Adrenal gland (tissue), 12 donors: ENCODE measurements around the gene DSE. TPM values are rescaled to one million over a fixed set of nuclear protein-coding genes. Genes with fewer than 3 reads are reported as not detected.

Experiments
- DNase-seq, 7 donors: peaks; one replicate each; pipeline ENCODE4 v3.0.0-alpha.2; 2019 to 2020
- H3K27ac ChIP-seq, 5 donors: fragments of 200-600 bp; sonication (generic) in 4 of 5; 1 replicate in 3 of 5; 2 replicates in 2 of 5; pipeline versions ENCODE4 v1.5.1 to v1.8.0; 2016 to 2020; ENCODE audit warnings: mild to moderate bottlenecking in 1 of 5
- H3K27me3 ChIP-seq: fragments of 200-600 bp; 2 replicates; pipeline ENCODE4 v1.8.0; 2021
- H3K36me3 ChIP-seq, 2 donors: fragments of 200-600 bp; replicated peaks in 1 of 2; 1 replicate in 1 of 2; 2 replicates in 1 of 2; pipeline versions ENCODE4 v1.5.1 to v1.8.0; 2018 to 2022
- H3K4me1 ChIP-seq, 2 donors: fragments of 200-600 bp; replicated peaks in 1 of 2; 1 replicate in 1 of 2; 2 replicates in 1 of 2; pipeline versions ENCODE4 v1.5.1 to v1.8.0; 2018 to 2021
- H3K4me3 ChIP-seq, 4 donors: fragments of 200-600 bp; sonication (generic) in 3 of 4; one replicate each; pipeline ENCODE4 v1.5.1; 2016 to 2018
- H3K9me3 ChIP-seq, 3 donors: fragments of 200-600 bp; sonication (generic) in 1 of 3; replicated peaks in 1 of 3; 1 replicate in 2 of 3; 2 replicates in 1 of 3; pipeline versions ENCODE4 v1.5.1 to v1.8.0; 2016 to 2021
- POLR2A ChIP-seq, 2 donors: fragments of 450-650 bp; IDR thresholded peaks; one replicate each; pipeline ENCODE4 v1.6.1; 2017; ENCODE audit warnings: antibody characterized with exemption in 2 of 2, mild to moderate bottlenecking in 2 of 2, moderate library complexity in 1 of 2
- WGBS, 4 donors: extraction: QIAGEN DNeasy Blood & Tissue Kit in 2 of 4; methylation state at CpG; one replicate each; pipeline versions ENCODE4 v1.1.5 to v1.1.7; 2013 to 2017; 5-methylcytosine and 5-hydroxymethylcytosine counted together
- intact Hi-C, 2 donors: fragments of 100-400 bp; cut with DNase I; formaldehyde crosslinking; loops; one replicate each; pipeline versions ENCODE4 v1.14.1 to v1.15.0; 2022 to 2023
- polyA plus RNA-seq, 3 donors: library from polyadenylated mRNA; stranded (reverse); fragments of 200-250 nt in 2 of 3; fragments of 350-450 nt in 1 of 3; fragmentation: Illumina TruSeq in 1 of 3; extraction: RNeasy Lipid Tissue Mini Kit (QIAGEN cat#74804) in 1 of 3; gene quantifications; one replicate each; pipeline ENCODE4 v1.2.3, GENCODE V29; 2013 to 2014
- total RNA-seq, 9 donors: library from RNA; depleted of rRNA in 4 of 9; stranded (reverse); fragments of >200 nt in 4 of 9; fragments of 120-200 nt in 1 of 9; fragmentation: NEBNext Ultra II Directional in 1 of 9; extraction: Animal tissue kit (Norgen Biotek cat#: 25700) in 1 of 9; gene quantifications; one replicate each; pipeline versions ENCODE4 v1.1.0 to v1.2.4, GENCODE V29; 2013 to 2023
- TF ChIP-seq, protein P1 (sequence below), 6 experiments: fragments of 450-650 bp in 4 of 6; fragments of 200-600 bp in 2 of 6; sonication (generic) in 1 of 6; IDR thresholded peaks; 1 replicate in 5 of 6; 2 replicates in 1 of 6; pipeline versions ENCODE4 v1.5.1 to v1.8.0; 2016 to 2021; ENCODE audit warnings: antibody characterized with exemption in 6 of 6, mild to moderate bottlenecking in 2 of 6, moderate library complexity in 1 of 6
- donor health status: healthy with polysubstance abuse.
- donor health status: Bipolar disorder and iron deficiency.
- donor health status: DM: yes; HTN: yes; CAD: no.
- donor health status: DM: no; HTN: no; CAD: no.
- donor health status: DM: no; HTN: no; CAD: no.
- donor health status: DM: yes; HTN: yes; CAD: no.

DSE gene
- total and polyA plus RNA-seq, 12 donors = 7.7 to 67.4 (median 35.0) TPM

DNA sequence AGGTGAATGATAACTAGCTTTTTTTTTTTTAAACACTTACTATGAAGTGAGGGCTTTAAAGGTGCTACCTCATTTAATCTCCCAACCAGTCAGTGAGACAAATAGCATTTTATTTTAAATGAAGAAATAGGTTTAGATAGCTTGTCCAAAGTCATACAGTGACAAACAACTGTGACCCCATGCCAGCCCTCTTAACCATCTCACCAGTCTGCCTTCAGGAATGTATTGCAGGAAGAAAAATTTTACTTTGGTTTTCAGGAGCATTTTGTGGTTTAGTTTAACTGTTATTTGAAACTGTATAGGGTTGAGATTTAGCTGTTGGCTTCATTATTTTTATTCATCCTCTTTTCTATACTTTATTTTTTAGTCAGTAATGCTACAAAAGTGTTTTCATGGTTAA is 18.6 kb downstream of the DSE start:
- H3K4me1 ChIP-seq = peaks cover 14 to 71% of the 10 kb centered on the region in 2 donors
- no peaks in the 10 kb centered on the region for H3K27me3 ChIP-seq
- no peaks in the 10 kb centered on the region for H3K36me3 ChIP-seq
- intact Hi-C loops = no loop called here
- TF ChIP-seq, protein P1, sequence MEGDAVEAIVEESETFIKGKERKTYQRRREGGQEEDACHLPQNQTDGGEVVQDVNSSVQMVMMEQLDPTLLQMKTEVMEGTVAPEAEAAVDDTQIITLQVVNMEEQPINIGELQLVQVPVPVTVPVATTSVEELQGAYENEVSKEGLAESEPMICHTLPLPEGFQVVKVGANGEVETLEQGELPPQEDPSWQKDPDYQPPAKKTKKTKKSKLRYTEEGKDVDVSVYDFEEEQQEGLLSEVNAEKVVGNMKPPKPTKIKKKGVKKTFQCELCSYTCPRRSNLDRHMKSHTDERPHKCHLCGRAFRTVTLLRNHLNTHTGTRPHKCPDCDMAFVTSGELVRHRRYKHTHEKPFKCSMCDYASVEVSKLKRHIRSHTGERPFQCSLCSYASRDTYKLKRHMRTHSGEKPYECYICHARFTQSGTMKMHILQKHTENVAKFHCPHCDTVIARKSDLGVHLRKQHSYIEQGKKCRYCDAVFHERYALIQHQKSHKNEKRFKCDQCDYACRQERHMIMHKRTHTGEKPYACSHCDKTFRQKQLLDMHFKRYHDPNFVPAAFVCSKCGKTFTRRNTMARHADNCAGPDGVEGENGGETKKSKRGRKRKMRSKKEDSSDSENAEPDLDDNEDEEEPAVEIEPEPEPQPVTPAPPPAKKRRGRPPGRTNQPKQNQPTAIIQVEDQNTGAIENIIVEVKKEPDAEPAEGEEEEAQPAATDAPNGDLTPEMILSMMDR (IDR thresholded peaks at IDR 0.05) = no peak
- TF ChIP-seq POLR2A (IDR thresholded peaks at IDR 0.05) = no peak
- H3K4me3 ChIP-seq = no peak overlapping the region
- H3K27ac ChIP-seq = peak overlapping the region in 2 of 5 donors; percentile 28 to 35
- DNase-seq = no peak
- no peaks in the 10 kb centered on the region for H3K9me3 ChIP-seq

DNA sequence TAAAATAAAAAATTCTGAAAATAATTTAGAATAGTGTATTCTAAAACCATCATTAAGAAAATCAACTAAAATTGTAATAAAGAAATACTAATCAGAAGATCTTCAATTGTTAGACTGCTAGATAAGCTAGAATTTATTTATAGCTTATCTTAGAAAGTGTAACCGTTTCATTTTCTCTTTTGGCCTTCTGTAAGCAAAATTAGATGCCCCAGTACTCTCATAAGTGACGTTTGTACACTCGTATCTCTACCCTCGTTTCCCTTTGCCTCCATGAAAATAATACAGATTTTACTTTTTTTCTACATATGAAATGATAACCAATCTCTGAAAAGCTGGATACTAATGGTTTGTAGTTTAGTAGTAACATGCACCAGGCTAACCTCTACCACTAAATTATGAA is 19.8 kb downstream of the DSE start:
- intact Hi-C loops = no loop called here
- Histone ChIP-seq H3K4me3 (no peak overlapping the region), H3K27me3 (no peaks in the 10 kb centered on the region), H3K27ac (peak overlapping the region in 1 of 5 donors; percentile 33), H3K9me3 (no peaks in the 10 kb centered on the region), H3K4me1 (peaks cover 14 to 70% of the 10 kb centered on the region in 2 donors), H3K36me3 (no peaks in the 10 kb centered on the region)
- TF ChIP-seq, protein P1 (IDR thresholded peaks at IDR 0.05) = no peak
- TF ChIP-seq POLR2A (IDR thresholded peaks at IDR 0.05) = no peak
- DNase-seq = no peak
- WGBS, 4 donors = 22 to 29% (median 24%) methylated on average over 4 of the region's 4 CpGs

DNA sequence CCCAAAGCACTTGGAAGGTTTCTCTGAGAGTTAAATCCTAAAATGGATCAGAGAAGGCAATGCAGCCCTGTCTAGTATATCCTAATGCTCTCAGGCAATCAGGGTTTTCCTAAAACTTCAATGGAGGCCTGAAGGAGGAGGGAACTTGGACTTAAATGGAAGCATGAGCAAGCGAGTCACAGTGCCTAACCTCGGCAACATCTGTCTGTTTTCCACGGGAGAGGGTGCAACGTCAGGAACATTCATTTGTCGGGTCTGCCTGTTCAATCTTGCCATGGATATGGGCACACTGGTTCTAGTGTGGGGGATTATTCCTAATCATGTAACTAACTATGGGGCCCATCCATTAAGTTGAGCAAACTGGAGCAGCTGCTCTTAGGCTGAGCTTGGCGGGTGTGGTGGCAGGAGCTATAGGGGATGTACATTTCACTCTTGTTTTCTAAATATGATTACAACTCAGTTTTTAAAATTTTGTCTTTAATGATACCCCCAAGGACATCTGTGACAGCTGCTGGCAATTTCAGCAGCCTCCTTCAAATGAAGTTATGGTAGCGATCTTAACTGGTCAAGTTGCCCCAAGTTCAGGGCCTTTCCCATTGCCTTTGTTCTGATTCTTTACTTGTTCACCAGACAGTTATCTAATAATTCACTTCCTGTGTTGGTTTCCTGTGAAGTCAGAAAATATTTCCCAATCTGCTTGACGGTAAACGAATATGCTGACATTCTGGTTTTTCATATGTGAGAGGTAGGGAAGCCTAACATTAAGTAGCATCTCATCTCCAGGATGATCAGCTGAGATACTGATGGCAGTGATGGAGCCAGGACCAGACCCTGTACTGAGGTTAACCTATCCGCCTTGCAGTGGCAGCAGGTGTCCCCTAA is 21.6 kb downstream of the DSE start:
- Histone ChIP-seq H3K27ac (peak overlapping the region; percentile 18 to 76 (median 52)), H3K9me3 (no peaks in the 10 kb centered on the region), H3K36me3 (no peaks in the 10 kb centered on the region), H3K4me1 (peaks cover 4 to 54% of the 10 kb centered on the region in 2 donors), H3K4me3 (no peak overlapping the region), H3K27me3 (no peaks in the 10 kb centered on the region)
- WGBS, 4 donors = 70 to 79% (median 76%) methylated on average over 10 of the region's 10 CpGs
- TF ChIP-seq, protein P1 (IDR thresholded peaks at IDR 0.05) = no peak
- no peak for TF ChIP-seq POLR2A (IDR thresholded peaks at IDR 0.05)
- intact Hi-C loops = no loop called here
- no peak for DNase-seq

DNA sequence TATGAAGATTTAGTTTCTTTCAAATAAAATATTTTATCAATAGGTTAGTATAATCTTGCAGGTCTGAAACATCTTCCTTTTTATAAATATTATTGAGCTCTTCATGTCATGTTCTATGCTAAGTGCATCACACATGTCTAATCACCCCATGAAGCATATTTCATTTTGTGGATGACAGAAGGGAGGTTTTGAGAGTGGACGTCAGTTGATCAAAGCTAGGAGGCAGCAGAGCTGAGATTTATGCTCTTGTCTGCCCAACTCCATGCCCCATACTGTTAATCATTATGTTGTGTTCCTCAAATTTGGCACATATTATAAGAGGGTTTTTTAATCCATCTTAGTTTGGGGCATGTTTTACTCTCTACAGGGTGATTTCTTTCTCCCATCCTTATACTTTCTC is 22.7 kb downstream of the DSE start:
- TF ChIP-seq POLR2A (IDR thresholded peaks at IDR 0.05) = no peak
- TF ChIP-seq, protein P1 (IDR thresholded peaks at IDR 0.05) = no peak
- no peaks in the 10 kb centered on the region for H3K36me3 ChIP-seq
- H3K4me1 ChIP-seq = peaks cover 4 to 55% of the 10 kb centered on the region in 2 donors
- H3K4me3 ChIP-seq = no peak overlapping the region
- 0 to 10% (median 5%) methylated on average over 1 of the region's 1 CpG for WGBS, 4 donors
- intact Hi-C loops = no loop called here
- H3K27ac ChIP-seq = peak overlapping the region in 3 of 5 donors; percentile 1 to 76 (median 17)
- H3K9me3 ChIP-seq = no peaks in the 10 kb centered on the region
- DNase-seq = no peak
- no peaks in the 10 kb centered on the region for H3K27me3 ChIP-seq
